Common myeloid progenitor, CD34-positive (primary cell): ENCODE results near the gene TRAPPC2L.

Experiments used
- CTCF ChIA-PET: fragments of 350-600 bp; sonication (Branson Sonifier 250); formaldehyde crosslinking; loops from one replicate; lab custom pipeline; 2021; ENCODE audit warnings: antibody characterized with exemption; lab: Charles Lee
- POLR2A ChIA-PET: fragments of 350-600 bp; sonication (Branson Sonifier 250); formaldehyde crosslinking; loops from one replicate; lab custom pipeline; 2021; ENCODE audit warnings: antibody characterized with exemption; lab: Charles Lee
- DNase-seq, 3 donors: peaks; one replicate each; pipeline versions ENCODE4 v3.0.0 to v3.0.0-alpha.2; 2013
- H3K27ac ChIP-seq, 2 experiments: 1 replicate in 1 of 2; 2 replicates in 1 of 2; pipeline ENCODE4 v1.7.0; 2013; ENCODE audit warnings: inconsistent platforms in 2 of 2, low read length in 2 of 2, mild to moderate bottlenecking in 2 of 2, low read depth in 1 of 2, moderate library complexity in 1 of 2; ENCODE audit not compliant: severe bottlenecking in 2 of 2, insufficient read depth in 1 of 2, poor library complexity in 1 of 2
- H3K27me3 ChIP-seq, 5 experiments: replicated peaks in 2 of 5; 1 replicate in 3 of 5; 2 replicates in 2 of 5; pipeline versions ENCODE4 v1.6.1 to v1.7.0; 2013; ENCODE audit warnings: low read length in 4 of 5, mild to moderate bottlenecking in 2 of 5, moderate library complexity in 2 of 5, inconsistent platforms in 1 of 5; ENCODE audit not compliant: insufficient read depth in 5 of 5, control insufficient read depth in 4 of 5
- H3K36me3 ChIP-seq, 4 experiments: 1 replicate in 2 of 4; 2 replicates in 2 of 4; pipeline versions ENCODE4 v1.6.1 to v1.7.0; 2013; ENCODE audit warnings: low read length in 3 of 4, control low read depth in 1 of 4, mild to moderate bottlenecking in 1 of 4; ENCODE audit not compliant: control insufficient read depth in 4 of 4, insufficient read depth in 4 of 4
- H3K4me1 ChIP-seq, 4 experiments: 1 replicate in 3 of 4; 2 replicates in 1 of 4; pipeline versions ENCODE4 v1.6.1 to v1.7.1; 2013; ENCODE audit warnings: low read length in 3 of 4, mild to moderate bottlenecking in 3 of 4, control low read depth in 1 of 4, inconsistent platforms in 1 of 4, moderate library complexity in 1 of 4; ENCODE audit not compliant: control insufficient read depth in 4 of 4, insufficient read depth in 4 of 4; ENCODE audit errors: control extremely low read depth in 1 of 4
- H3K4me3 ChIP-seq, 7 experiments: 1 replicate in 4 of 7; 2 replicates in 3 of 7; pipeline versions ENCODE4 v1.5.1 to v1.7.0; 2013; ENCODE audit warnings: mild to moderate bottlenecking in 7 of 7, low read length in 6 of 7, moderate library complexity in 6 of 7, inconsistent platforms in 2 of 7, low read depth in 2 of 7, control low read depth in 1 of 7; ENCODE audit not compliant: insufficient read depth in 4 of 7, control insufficient read depth in 1 of 7; ENCODE audit errors: extremely low read depth in 1 of 7
- H3K9me3 ChIP-seq, 5 experiments: 1 replicate in 4 of 5; 2 replicates in 1 of 5; pipeline versions ENCODE4 v1.6.1 to v1.7.1; 2013; ENCODE audit warnings: low read length in 4 of 5, mild to moderate bottlenecking in 2 of 5, inconsistent platforms in 1 of 5, low read depth in 1 of 5, moderate library complexity in 1 of 5; ENCODE audit not compliant: control insufficient read depth in 4 of 5, insufficient read depth in 2 of 5; ENCODE audit errors: control extremely low read depth in 1 of 5
- WGBS: methylation state at CpG from one replicate; pipeline ENCODE4 v1.1.5; 2013; ENCODE audit not compliant: insufficient coverage; 5-methylcytosine and 5-hydroxymethylcytosine counted together

The TRAPPC2L gene

DNA sequence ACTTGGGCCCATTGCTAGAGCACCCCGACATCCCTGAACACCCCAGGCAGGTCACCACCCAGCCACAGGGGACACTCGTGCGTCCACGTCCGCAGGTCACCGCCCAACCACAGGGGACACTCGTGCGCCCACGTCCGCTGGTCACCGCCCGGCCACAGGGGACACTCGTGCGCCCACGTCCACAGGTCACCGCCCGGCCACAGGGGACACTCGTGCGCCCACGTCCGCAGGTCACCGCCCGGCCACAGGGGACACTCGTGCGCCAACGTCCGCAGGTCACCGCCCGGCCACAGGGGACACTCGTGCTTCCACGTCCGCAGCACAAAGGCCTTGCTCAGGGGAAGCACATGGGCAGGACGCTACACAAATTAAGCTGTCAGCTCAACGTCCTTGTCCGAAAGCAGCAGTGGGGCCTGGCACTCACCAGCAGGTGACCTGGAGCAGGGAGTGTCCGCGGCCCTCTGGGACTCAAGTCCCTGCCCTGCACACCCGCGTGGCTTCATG lies 17.8 kb upstream of the TRAPPC2L start:
- H3K36me3 ChIP-seq, result peaks cover 0 to 25% (median 16%) of the 10 kb centered on the region in 4 experiments
- ChIA-PET CTCF (interaction anchor here (2.6 kb wide), 1 partner anchor 18 kb away, joined by 10 read pairs; the partner anchor contains the start of genes GALNS and TRAPPC2L), POLR2A (no interaction called here)
- no peak overlapping the region for H3K4me3 ChIP-seq
- H3K9me3 ChIP-seq, result no peaks in the 10 kb centered on the region
- no peaks in the 10 kb centered on the region for H3K4me1 ChIP-seq
- no peak overlapping the region for H3K27ac ChIP-seq
- H3K27me3 ChIP-seq, result no peaks in the 10 kb centered on the region
- 95% methylated on average over 38 of the region's 39 CpGs for WGBS
- DNase-seq, result peak in 1 of 3 donors; percentile 10

DNA sequence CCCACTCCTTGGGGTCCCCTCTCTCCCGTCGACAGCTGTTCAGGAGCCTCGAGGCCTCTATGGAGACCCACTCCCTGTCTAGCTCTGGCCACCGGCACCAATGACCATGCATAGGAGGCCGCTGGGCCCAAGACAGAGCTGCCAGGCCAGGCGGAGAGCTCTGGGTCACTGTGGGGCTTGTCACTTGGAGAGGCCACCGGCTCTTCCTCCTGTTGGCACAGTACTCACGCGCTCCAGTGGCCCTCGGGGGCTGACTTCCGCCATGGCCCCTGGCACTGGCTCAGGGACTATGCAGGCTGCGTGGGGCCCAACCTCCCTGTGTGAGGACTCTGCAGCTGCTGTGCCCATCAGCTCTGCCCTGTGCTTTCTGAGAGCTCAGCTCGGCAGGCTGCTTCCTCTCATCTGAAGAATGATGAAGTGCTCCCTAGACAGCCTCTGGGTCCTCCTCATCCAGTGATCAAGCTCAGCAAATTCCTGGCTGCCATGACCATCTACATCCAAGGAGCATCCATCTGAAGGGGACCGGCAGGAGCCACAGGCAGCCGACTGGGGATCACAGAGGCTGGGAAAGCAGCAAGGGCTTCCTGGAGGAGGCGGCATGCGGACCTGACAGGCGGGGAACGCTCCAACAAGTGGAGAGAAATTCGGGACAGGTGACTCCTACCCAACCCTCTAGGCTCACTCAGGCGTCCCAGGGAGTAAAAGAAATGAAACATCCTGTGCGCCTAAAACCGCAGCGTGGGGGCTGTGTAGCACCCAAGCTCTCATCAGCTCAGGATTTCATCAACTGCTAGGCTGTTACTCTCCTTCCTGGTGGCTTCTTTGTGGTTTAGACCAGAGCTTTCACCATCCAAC lies 17.0 kb upstream of the TRAPPC2L start:
- POLR2A ChIA-PET, result interaction anchor here (0.7 kb wide), 1 partner anchor 45 kb away, joined by 3 read pairs; no protein-coding TSS in a partner anchor
- CTCF ChIA-PET, result interaction anchor here (0.9 to 2.6 kb wide), 5 partner anchors 13 to 93 kb away, joined by 3 to 10 read pairs (median 3); partner anchors contain the start of genes GALNS and TRAPPC2L

DNA sequence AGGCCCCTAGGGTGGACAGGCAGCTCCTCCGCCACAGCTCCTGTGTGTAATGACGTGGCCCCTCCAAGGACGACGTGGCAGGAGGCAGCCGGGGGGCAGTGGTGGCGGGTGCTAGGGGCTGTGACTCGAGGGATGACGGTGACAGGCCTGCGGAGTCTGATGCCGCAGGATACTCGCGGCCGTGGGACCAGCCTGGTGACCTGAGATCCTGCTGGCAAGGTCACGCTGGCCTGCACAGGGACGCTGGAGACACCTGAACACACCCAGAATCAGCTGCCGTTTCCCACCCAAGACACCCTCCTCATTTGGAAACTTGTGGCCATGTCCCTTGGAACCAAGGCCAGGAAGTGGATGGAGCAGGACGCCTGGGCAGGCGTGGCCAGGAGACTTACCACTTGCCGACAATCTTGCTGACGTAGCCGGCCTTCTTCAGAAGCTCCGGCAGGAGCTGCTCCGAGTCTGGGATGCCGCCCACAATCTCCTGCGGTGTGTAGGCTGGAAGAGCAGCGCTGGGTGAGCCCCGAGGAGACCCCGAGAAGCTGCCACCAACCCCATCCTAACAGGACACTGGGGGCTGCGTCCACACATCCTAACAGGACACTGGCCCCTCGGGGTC lies 16.2 kb upstream of the TRAPPC2L start:
- no peak for DNase-seq
- Histone ChIP-seq H3K4me1 (no peaks in the 10 kb centered on the region), H3K36me3 (peaks cover 0 to 22% (median 15%) of the 10 kb centered on the region in 4 experiments), H3K27me3 (no peaks in the 10 kb centered on the region), H3K4me3 (no peak overlapping the region), H3K27ac (no peak overlapping the region), H3K9me3 (no peaks in the 10 kb centered on the region)
- CTCF ChIA-PET, result interaction anchor here (0.9 to 2.6 kb wide), 4 partner anchors 12 to 26 kb away, joined by 3 to 10 read pairs (median 3); partner anchors contain the start of genes GALNS and TRAPPC2L
- whole genome bisulfite sequencing, result 97% methylated on average over 24 of the region's 30 CpGs
- POLR2A ChIA-PET, result no interaction called here

More for the DNA sequence above, 17.0 kb upstream of the TRAPPC2L start:
- 96% methylated on average over 21 of the region's 24 CpGs for WGBS
- H3K27me3 ChIP-seq, result no peaks in the 10 kb centered on the region
- peaks cover 0 to 22% (median 15%) of the 10 kb centered on the region in 4 experiments for H3K36me3 ChIP-seq
- no peak overlapping the region for H3K4me3 ChIP-seq
- H3K9me3 ChIP-seq, result no peaks in the 10 kb centered on the region
- no peaks in the 10 kb centered on the region for H3K4me1 ChIP-seq
- no peak for DNase-seq
- H3K27ac ChIP-seq, result no peak overlapping the region

DNA sequence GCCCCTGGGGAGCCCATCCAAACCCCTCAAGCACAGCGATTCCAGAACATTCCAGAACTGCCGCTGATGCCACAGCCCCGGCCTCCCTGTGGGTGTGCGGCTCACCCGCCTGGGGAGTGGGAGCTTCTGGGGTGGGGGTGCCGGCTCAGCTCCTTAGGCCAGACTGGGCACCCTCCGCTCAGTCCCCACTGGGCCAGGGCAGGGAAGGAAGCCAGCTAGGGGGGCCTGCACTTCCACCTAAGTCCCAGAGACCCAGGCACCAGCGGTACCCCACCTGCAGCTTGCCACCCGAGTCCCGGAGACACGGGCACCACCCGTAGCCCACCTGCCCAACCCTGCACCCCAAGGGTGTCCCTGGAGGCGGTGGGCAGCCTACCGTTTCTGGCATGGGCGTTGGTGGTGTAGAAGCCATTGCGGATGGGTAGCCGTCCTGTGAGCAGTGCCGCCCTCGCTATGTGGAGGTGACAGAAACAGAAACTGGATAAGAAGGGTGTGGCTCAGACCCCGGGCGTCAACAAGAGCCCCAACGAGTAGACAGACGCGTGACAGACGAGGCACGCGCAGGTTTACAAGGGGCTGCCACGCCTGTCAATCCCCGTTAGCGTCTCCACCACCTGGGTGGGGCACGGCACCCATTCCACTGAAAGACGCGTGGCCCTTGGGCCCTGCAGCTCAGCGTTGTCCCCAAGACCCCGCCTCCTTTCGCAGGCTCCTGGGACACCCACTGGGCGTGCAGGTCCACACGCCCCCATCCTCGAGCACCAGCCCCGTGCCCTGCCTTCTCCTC lies 15.2 kb upstream of the TRAPPC2L start:
- WGBS, result 96% methylated on average over 31 of the region's 40 CpGs
- POLR2A ChIA-PET, result no interaction called here

DNA sequence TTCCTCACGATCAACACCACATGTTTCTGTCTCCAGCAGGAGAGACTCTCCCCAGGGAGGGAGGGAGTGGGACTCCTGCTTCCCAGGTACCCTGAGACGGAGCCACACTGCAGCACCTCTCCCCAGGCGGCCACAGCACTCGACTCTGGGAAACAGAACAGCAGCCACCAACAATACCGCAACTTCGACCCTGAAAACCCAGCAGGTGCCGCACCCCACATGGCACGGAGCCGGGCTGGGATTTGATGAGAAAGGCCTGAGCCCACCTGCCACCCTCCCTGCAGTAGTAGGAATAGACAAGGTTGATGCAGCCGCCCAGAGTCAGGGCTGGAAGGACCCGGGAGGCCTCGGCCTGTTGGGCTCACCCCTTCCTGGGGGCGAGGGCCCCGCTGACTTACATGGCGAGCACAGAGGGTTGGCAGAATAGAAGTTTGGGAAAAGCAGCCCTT lies 14.6 kb upstream of the TRAPPC2L start:
- WGBS, result over 99% methylated on average over 14 of the region's 15 CpGs
- DNase-seq, result no peak
- Histone ChIP-seq H3K27me3 (no peaks in the 10 kb centered on the region), H3K36me3 (peaks cover 0 to 22% (median 15%) of the 10 kb centered on the region in 4 experiments), H3K4me1 (no peaks in the 10 kb centered on the region), H3K4me3 (no peak overlapping the region), H3K9me3 (no peaks in the 10 kb centered on the region), H3K27ac (no peak overlapping the region)
- CTCF ChIA-PET, result no interaction called here
- POLR2A ChIA-PET, result no interaction called here

More for the DNA sequence above, 15.2 kb upstream of the TRAPPC2L start:
- no peak overlapping the region for H3K27ac ChIP-seq
- no peaks in the 10 kb centered on the region for H3K4me1 ChIP-seq
- DNase-seq, result no peak
- no peaks in the 10 kb centered on the region for H3K9me3 ChIP-seq
- H3K36me3 ChIP-seq, result peaks cover 0 to 22% (median 15%) of the 10 kb centered on the region in 4 experiments
- CTCF ChIA-PET, result interaction anchor here (2.6 kb wide), 1 partner anchor 16 kb away, joined by 10 read pairs; the partner anchor contains the start of genes GALNS and TRAPPC2L
- H3K4me3 ChIP-seq, result no peak overlapping the region
- H3K27me3 ChIP-seq, result no peaks in the 10 kb centered on the region

DNA sequence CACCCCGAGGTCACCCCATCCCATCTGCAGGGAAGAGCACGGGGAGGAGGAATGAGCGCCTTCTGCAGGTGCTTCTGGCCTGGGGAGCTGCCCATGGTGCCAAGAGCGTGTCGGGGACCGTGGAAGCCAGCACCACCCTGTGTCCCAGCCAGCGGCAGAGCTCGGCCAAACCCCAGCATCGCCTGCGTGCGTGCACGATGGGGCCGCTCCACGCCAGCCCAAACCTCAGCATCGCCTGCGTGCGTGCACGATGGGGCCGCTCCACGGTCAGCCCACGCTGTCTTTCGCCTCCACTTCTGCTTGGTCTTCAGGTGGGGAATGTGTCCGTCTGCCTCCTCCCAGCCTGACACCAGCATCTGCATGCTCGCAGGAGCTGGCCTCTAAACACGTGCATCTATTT lies 14.1 kb upstream of the TRAPPC2L start:
- WGBS, result 98% methylated on average over 24 of the region's 25 CpGs
- H3K36me3 ChIP-seq, result peaks cover 0 to 21% (median 14%) of the 10 kb centered on the region in 4 experiments
- CTCF ChIA-PET, result no interaction called here

More for the DNA sequence above, 14.1 kb upstream of the TRAPPC2L start:
- no peak overlapping the region for H3K4me3 ChIP-seq
- no peaks in the 10 kb centered on the region for H3K4me1 ChIP-seq
- H3K27me3 ChIP-seq, result no peaks in the 10 kb centered on the region
- no peak for DNase-seq
- POLR2A ChIA-PET, result no interaction called here
- H3K9me3 ChIP-seq, result no peaks in the 10 kb centered on the region
- H3K27ac ChIP-seq, result no peak overlapping the region
